KG1 (cell line): Measurements from ENCODE around the gene PCBP4.
"Not testable (repeated sequence)": the region's sequence is repeated elsewhere in the genome, so short reads cannot be mapped to it uniquely, and the experiment has no call there.

ENCODE experiments used
- DNase-seq: peaks from one replicate; lab custom pipeline; 2025; lab: John Stamatoyannopoulos, UW

PCBP4 gene

DNA sequence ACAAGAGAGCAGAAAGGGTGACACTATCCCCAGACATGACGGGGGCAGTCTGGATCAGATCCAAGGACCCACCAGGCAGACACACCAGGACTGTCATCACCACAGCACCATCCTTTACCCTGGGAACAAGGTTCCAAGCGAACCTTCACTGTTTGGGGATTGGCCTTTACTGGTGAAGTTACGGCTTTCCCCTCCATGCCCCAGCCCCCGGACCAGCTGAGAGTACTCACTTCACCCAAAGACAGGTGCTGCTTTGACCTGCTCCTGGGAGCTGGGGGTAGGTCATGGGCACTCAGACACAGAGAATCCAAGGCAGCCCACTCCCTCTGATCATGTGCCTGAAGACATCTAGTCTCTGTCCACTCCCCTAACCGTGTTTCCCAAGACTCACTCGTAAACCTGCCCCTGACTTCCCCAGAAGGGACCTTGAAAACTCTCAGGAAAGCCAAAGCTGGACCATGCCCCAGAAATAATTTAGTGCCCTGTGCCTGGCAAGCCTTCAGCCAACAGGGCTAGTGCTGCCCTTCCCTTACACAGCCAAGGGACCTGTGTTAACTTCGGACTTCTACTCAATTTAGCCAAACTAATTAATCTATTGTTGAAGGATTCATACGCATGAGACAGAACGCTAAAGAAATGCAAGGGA lies 28.4 kb downstream of the PCBP4 start:
- no peak for DNase-seq

DNA sequence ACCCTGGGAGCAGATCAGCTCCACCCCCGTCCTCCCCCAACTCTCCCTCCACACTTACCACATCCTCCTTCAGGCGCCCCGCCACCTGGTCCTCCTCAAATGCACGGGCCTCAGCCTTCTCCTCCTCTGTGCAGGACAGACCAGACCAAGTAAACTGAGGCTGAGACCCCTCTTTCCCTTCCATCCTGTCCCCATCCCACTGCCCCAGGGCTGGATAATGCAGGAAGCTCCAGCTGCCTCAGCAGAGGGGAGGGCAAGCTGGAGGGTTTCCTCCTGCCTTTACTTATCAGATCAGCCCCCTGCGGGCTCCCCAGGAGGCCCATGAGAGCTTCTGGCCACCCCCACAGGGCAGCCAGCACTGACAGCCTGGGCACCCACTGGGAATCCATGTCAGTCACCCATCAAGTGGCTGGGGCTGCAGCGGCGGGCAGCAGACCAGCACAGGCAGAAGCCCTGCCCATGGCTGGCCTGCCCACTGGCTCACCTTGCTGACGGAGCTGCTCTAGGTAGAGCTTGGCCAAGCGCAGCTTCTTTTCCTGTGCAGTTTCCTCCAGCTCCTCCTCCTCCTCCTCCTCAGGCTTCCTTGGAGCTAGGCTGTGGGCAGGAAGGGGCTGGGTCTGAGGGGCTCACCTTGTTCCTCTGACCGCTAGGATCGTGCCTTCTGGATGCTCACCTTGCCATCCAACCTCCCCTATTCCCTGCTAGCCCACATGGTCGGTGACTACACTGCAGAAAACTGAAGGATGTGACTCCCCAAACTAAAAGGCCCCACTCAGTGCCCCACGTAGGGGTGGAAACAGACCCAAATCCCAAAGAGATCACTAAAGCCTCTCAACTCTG lies 29.4 kb downstream of the PCBP4 start:
- no peak for DNase-seq

- DNase-seq: no peak
Observed at GRCh38 chr3:51937014-51937413, 30.2 kb downstream of the PCBP4 start.

DNA sequence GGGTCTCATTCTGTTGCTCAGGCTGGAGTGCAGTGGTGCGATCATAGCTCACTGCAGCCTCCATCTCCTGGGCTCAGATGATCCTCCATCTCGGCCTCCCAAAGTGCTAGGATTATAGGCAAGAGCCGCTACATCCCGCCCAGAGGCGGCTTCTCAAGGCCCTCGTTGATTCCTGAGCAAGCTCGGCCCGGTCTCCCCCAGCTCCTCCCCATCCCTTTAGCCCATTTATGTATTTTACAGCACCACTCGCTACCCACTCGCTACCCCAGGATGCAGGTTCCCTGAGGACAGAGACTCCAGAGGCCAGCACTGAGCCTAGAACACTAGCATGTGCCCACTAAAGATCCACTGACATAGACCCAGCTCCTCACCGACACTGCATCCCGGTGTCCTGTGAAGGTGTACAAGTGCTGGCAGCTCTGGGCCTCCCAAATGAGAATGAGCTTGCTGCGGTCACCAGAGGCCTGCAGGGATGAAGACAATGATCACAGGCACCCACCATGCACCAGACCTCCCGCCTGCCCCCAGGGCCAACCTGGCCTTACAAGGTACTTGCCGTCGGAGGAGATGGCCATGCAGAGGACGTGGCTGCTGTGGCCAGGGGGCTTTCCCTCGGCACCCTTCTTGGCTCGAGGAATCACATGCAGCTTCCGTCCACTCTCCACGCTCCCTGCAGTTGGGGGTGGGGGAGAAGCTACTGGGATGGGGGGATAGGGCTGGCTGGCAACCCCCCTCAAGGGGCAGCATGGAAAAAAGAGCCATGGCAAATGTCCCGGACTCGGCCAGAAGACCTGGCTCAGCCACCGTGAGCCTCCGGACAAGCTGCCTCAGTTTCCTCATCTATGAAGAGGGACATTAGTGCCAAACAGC lies 31.1 kb downstream of the PCBP4 start:
- DNase-seq: no peak

DNA sequence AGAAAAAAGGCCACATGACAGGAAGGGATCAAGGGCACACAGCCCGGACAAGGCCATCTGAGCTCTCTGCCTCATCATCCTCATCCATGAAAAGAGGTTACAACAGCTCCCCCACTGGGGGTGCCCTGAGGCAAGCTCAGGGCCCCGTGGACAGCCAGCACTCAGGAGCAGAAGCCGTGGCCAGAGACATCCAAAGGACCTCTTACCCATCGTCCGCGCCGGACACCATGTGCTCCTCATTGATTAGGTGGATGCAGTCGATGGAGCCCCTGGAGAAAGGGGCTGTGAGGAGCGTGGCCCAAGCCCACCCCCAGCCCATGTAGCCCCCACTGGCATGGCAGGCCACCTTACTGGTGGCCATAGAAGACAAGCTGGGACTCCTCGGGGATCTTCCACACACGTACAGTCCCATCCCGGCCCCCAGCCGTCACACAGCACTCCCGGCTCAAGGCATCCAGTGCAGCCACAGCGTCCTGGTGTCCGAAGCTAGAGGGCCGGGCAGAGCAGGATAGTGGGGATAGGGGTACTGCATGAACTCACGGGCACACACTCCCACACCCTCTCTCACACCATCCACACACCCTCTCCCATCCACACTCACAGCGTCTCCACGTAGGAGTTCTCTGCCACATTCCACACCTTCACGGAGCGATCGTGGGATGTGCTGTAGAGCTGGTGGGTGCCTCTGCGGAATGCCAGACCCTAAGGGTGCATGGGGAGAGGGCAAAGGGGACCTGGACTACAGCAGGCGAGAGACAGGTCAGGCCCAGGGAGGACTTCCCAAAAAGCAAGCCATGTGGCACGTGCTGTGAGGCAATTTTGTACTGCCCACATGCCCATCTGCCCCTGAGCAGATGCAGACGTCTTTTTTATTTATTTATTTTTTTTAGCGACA lies 32.0 kb downstream of the PCBP4 start:
- no peak for DNase-seq

- DNase-seq: no peak
Observed at GRCh38 chr3:51934139-51934850, 33.0 kb downstream of the PCBP4 start.

DNA sequence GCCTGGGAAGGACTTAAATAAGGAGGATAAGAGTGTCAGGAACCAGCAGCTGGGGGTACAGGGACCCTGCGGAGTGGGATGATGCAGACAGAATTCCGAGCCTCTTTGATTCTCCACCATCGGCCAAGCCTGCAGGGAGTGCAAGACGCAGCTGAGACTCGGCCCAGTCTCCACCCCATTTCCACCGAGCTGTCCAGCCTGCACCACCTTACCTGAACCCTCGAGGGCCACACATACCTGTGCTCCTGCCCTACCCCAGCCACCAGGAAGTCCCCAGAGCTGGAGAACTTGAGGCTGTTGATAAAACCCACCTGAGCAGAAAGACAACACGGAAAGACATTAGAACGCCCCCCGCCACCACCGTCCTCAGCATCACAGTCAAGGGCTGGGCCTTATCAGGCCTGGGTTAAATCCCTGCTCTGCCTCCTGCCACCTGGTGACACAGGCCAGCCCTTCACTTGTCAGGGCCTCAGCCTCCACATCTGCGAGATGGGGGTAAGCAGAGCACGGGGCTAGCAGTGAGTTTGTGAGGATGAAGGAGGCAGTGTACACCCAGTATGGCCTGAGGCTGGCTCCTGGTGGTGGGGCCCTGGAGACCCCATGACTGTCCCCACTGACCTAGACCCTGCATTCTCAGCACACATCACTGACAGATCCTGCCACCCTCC lies 33.6 kb downstream of the PCBP4 start:
- no peak for DNase-seq

- DNase-seq: no peak
Observed at GRCh38 chr3:51932471-51933370, 34.5 kb downstream of the PCBP4 start.

- no peak for DNase-seq
Observed at GRCh38 chr3:51931756-51932155, 35.5 kb downstream of the PCBP4 start.

GRCh38 chr3:51930439-51930838 lies 36.8 kb downstream of the PCBP4 start:
- DNase-seq: no peak

DNA sequence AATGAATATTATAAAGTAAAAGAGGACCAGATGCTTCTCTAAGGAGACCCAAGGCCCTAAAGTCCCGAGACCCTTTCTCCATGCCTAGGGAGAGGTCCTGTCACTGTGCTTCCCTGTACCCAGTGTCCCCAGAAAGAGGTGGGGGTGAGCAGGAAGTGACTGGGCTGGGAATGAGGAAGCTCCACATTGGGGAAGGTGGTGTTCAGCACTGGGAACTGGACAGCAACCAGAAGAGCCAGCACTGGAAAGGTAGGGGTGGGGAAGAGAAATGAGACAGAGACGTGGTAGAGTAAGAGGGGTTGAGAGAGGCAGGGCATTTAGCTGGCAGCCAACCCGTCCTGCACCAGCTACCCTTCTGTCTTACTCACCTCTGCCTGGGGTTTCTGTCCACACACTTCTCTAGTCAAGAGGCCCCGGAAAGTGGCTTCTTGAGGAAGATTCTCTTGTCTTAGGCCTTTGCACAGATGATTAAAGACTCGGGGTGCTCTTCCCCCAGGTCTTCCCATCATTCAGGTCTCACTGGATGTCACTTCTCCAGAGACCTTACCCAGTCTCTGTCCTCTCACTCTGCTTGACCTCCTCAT lies 37.7 kb downstream of the PCBP4 start:
- DNase-seq: no peak

GRCh38 chr3:51928981-51929380 lies 38.3 kb downstream of the PCBP4 start:
- DNase-seq: not testable (repeated sequence)

DNA sequence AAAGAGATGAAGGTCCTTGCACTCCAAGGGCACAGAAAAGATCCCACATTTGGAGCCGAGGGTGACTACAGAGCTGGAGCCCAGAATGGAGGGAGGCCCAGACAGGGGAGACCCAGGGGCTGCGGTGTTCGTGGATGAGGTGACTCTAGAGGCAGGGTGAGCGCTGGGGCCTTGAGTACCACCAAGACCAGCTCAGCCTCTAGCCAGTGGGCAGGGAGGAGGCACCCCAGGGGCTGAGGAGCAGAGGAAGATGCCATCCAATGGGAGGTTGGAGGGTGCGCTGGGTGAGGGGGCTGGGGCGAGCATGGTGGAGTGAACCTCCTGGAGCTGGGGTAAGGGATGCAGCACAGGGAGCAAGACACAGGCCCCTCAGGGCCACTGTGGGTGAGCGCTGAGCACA lies 38.8 kb downstream of the PCBP4 start:
- DNase-seq: no peak

DNA sequence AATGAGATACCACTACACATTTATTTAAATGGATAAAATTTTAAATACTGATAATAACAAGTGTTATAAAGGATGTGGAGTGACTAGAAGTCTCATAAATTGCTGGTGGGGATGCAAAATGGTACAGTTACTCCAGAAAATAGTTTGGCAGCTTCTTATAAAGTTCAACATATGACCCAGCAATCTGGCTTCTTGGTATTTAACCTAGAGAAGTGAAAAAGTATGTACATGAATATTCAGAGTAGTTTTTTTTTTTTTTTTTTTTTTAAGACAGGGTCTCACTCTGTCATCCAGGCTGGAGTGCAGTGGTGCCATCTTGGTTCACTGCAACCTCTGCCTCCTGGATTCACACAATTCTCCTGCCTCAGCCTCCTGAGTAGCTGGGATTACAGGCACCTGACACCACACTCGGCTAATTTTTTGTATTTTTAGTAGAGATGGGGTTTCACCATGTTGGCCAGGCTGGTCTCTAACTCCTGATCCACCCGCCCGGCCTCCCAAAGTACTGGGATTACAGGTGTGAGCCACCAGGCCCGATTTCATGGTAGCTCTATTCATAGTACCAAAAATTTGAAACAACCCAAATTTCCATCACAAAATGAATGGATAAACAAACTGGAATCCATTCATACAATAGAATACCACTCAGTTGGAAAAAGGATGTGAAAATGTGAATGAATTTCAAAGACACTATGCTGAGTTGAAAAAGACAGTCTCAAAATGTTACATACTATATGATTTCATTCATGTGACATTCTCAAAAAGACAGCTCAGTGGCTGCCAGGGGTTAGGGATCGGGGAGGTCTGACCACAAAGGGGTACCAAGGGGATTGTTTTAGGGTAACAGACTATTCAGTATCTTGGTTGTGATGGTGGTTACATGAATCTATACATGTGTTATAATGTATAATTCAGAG lies 39.9 kb downstream of the PCBP4 start:
- DNase-seq: no peak

GRCh38 chr3:51921081-51921578 lies 46.1 kb downstream of the PCBP4 start:
- no peak for DNase-seq

DNA sequence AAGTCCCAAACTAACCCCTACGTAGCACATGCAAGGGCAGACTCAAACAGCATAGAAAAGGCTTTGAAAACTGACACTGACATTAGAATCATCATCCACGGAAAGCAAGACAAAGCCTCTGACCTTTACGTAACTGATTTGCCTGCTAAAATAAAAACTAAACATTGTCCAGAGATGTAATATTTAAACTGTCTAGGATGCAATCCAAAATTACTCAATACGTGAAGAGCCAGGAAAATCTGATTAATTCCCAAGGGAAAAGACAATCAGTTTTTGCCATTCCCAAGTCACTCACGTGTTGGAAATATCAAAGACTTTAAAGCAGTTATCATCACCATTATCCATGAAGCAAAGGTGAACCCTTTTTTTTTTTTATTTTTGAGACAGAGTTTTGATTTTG lies 50.8 kb downstream of the PCBP4 start:
- no peak for DNase-seq

- no peak for DNase-seq
Observed at GRCh38 chr3:51908026-51908425, 59.2 kb downstream of the PCBP4 start.
